Body of pancreas (tissue), 4 donors: ENCODE data around the gene NES.

Source experiments
- POLR2A ChIP-seq, 3 donors: fragments of 450-650 bp; IDR thresholded peaks; one replicate each; pipeline ENCODE4 v1.6.1; 2016; ENCODE audit warnings: antibody characterized with exemption in 3 of 3, mild to moderate bottlenecking in 2 of 3
- TF ChIP-seq, protein P1 (sequence below), 7 experiments: fragments of 450-650 bp in 4 of 7; fragments of 200-600 bp in 3 of 7; sonication (generic) in 3 of 7; IDR thresholded peaks; one replicate each; pipeline ENCODE4 v1.5.1; 2016 to 2019; ENCODE audit warnings: antibody characterized with exemption in 7 of 7

DNA sequence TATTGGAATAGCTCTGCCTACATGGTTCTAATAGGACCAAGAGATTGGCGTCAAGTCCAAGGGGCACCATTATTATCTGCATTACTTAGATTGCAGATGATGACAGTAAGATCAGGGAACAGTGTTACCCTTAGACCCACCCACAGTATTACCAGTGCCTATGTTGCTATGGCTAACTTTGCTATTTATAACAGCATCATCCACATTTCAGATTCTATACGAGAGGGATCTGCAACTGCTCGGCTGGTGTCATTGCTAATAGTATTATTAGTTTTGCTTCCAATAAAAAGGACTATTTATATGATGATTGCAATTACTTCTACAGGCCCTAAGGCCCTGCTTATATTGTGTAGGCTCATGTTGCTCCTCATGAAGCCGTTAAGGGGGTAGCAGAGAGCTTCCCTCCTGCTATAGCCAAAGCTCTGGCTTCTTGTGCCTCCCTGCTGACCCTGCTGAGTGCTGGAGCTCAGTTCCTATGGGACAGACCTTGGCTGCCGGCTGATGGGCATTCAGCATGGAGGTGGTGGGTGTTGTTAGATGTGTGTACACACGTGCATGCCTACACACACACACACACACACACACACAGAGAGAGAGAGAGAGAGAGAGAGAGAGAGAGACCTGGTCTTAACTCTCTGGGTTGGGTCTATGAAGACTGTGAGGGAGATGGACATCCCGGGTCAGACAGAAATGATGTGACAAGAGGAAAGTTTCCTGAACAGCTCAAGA, 34.0 kb downstream of the NES start:
- TF ChIP-seq, protein P1, sequence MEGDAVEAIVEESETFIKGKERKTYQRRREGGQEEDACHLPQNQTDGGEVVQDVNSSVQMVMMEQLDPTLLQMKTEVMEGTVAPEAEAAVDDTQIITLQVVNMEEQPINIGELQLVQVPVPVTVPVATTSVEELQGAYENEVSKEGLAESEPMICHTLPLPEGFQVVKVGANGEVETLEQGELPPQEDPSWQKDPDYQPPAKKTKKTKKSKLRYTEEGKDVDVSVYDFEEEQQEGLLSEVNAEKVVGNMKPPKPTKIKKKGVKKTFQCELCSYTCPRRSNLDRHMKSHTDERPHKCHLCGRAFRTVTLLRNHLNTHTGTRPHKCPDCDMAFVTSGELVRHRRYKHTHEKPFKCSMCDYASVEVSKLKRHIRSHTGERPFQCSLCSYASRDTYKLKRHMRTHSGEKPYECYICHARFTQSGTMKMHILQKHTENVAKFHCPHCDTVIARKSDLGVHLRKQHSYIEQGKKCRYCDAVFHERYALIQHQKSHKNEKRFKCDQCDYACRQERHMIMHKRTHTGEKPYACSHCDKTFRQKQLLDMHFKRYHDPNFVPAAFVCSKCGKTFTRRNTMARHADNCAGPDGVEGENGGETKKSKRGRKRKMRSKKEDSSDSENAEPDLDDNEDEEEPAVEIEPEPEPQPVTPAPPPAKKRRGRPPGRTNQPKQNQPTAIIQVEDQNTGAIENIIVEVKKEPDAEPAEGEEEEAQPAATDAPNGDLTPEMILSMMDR (IDR thresholded peaks at IDR 0.05), result no peak
- no peak for TF ChIP-seq POLR2A (IDR thresholded peaks at IDR 0.05)
